SHP77 treated with DMSO at 0.1 percent for 48 hours (cell line): ENCODE results near the gene SLC24A3.

Experiments
- DNase-seq: peaks from one replicate; lab custom pipeline; 2025; lab: John Stamatoyannopoulos, UW

The SLC24A3 gene

GRCh38 chr20:19679900-19680495 is 467.6 kb downstream of the SLC24A3 start:
- no peak for DNase-seq

- no peak for DNase-seq
Observed at GRCh38 chr20:19682249-19682648, 469.8 kb downstream of the SLC24A3 start.

- DNase-seq = no peak
Observed at GRCh38 chr20:19683188-19683587, 470.7 kb downstream of the SLC24A3 start.

GRCh38 chr20:19683822-19684221 is 471.4 kb downstream of the SLC24A3 start:
- no peak for DNase-seq

- peak; percentile 52 for DNase-seq
Observed at GRCh38 chr20:19688031-19688806, 475.8 kb downstream of the SLC24A3 start.

GRCh38 chr20:19690462-19690861 is 478.0 kb downstream of the SLC24A3 start:
- no peak for DNase-seq

- DNase-seq = no peak
Observed at GRCh38 chr20:19691125-19691524, 478.7 kb downstream of the SLC24A3 start.

- DNase-seq = no peak
Observed at GRCh38 chr20:19692100-19692499, 479.7 kb downstream of the SLC24A3 start.

- DNase-seq = peak; percentile 24
Observed at GRCh38 chr20:19692685-19693119, 480.3 kb downstream of the SLC24A3 start.

GRCh38 chr20:19693508-19693907 is 481.1 kb downstream of the SLC24A3 start:
- no peak for DNase-seq

- no peak for DNase-seq
Observed at GRCh38 chr20:19695081-19695480, 482.6 kb downstream of the SLC24A3 start.

GRCh38 chr20:19696620-19697019 is 484.2 kb downstream of the SLC24A3 start:
- no peak for DNase-seq

GRCh38 chr20:19697415-19697814 is 485.0 kb downstream of the SLC24A3 start:
- no peak for DNase-seq

GRCh38 chr20:19699180-19699971 is 486.9 kb downstream of the SLC24A3 start:
- DNase-seq = no peak

GRCh38 chr20:19701429-19701828 is 489.0 kb downstream of the SLC24A3 start:
- DNase-seq = no peak

- DNase-seq = no peak
Observed at GRCh38 chr20:19706463-19706862, 494.0 kb downstream of the SLC24A3 start.

GRCh38 chr20:19709635-19710335 is 497.3 kb downstream of the SLC24A3 start:
- no peak for DNase-seq

GRCh38 chr20:19710336-19711120 is 498.1 kb downstream of the SLC24A3 start:
- no peak for DNase-seq

GRCh38 chr20:19711126-19711525 is 498.7 kb downstream of the SLC24A3 start:
- DNase-seq = no peak

GRCh38 chr20:19712721-19713260 is 500.3 kb downstream of the SLC24A3 start:
- no peak for DNase-seq
